ENCODE measurements around the gene ULK4.

ULK4 gene

DNA sequence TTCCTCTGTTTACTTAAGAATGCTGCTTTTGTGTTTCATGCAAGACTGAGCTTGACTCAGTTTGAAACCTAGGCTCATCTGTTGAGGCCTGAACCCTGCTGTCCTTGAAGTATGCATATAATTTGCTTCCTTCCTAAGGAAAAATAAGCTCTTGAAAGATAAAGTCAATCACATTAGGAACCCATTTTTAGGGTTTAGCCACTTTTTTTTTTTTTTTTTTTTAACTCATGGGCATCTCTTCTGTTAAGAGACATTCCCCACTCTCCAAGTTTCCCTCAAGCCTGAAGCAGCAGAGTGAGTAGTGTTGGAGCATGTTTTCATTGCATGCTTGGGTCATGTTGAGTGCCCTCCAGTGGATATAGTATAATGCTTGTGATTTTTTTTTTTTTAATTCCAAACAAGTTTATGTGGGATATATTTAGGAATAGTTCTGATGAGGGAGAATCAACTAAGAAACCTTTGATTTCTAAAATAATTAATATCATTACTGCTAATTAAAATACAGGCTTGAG lies 759.0 kb downstream of the ULK4 start:
- no peak for DNase-seq (ENCODE audit: low read depth in 2 of 2, low spot score in 1 of 2)

DNA sequence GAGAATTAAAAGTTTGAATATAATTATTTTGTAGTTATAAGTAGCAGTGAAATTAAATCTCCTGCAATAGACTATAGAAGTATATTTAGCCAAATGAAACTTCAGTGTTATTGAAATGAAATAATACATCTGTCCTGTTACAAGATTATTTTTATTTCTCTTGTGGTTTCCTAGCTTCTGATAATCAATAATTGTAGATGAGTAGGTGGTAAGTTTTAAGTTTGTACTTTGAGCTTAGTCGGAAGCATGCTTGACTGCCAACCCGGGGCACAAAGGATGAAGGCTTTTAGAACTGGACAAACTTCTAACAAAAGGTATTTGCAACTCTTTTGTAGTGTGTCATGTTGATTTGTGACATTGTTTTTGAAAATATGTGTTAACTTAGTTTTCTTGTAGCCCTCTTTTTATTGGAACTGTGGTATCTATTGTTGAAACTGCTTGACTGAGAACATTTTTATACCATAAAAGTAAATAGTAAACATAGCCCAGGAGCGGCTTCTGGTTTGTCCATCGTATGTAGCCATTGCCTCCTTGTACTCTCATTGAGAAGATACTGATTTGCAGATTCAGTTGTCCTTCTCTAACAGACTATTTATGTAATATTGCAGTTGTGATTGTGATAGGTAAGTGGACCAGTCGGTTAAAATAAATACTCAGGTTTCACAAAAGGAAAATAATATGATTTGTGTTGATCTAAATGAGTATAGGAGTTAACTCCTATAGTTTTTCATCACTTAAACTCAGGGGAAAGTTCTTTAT lies 759.6 kb downstream of the ULK4 start:
- no peak for DNase-seq (ENCODE audit: low read depth in 2 of 2, low spot score in 1 of 2)

DNA sequence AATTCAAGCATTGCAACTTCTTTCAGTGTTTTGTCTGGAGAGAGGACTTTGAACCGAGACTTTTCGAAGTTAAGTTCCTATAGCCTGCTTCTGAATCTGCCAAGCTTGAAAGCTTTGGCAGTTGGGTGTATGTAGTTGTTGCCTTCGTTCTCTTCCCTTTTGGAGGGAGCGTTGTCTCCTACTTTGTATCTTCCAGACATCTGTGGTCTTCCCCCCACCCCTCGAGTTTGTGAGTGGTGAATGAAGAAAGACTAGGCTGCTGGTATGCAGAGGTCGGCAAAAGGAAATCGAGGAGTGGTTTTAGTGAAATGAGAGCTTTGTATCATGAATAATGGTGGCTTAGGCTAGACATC lies 761.3 kb downstream of the ULK4 start:
- no peak for DNase-seq (ENCODE audit: low read depth in 2 of 2, low spot score in 1 of 2)

DNA sequence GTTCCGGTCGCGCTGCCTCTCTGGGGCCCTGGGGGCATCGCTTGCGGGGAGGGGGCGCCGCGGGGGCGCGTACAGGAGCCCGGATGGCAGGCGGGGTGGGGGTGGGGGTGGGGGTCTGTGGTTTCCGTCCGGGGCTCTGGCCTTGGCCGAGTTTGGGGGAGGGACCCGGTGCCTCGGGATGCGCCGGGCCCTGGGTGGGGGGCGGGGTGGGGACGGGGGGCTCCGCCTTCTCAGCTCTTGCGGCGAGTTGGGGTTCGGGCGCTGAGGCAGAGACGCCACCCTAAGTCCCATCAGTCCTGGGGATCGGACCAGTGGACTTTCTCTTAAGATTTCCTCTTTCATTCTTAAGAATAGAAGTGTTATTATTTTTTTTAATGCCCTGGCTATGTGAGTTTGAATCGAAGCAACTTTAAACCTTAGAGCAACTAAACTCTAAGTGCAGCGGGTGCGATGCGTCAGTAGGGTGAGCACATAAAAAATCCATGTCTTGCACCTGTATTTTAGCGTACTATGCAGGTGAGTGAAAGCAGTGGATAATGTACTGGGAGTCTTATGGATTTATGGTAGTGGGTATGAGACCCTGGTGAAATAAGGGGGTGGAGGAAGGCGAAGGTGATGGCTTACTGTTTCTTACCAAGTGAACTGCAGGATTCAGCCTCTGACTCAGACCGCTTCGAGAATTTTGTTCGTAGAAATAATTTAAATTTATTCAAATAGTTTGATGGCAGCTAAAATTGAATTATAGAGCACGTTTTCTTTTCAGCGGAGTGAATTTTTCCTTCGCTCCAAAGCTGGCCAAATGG lies 761.8 kb downstream of the ULK4 start:
- peak in 1 of 2 donors; percentile 7 for DNase-seq (ENCODE audit: low read depth in 2 of 2, low spot score in 1 of 2)

DNA sequence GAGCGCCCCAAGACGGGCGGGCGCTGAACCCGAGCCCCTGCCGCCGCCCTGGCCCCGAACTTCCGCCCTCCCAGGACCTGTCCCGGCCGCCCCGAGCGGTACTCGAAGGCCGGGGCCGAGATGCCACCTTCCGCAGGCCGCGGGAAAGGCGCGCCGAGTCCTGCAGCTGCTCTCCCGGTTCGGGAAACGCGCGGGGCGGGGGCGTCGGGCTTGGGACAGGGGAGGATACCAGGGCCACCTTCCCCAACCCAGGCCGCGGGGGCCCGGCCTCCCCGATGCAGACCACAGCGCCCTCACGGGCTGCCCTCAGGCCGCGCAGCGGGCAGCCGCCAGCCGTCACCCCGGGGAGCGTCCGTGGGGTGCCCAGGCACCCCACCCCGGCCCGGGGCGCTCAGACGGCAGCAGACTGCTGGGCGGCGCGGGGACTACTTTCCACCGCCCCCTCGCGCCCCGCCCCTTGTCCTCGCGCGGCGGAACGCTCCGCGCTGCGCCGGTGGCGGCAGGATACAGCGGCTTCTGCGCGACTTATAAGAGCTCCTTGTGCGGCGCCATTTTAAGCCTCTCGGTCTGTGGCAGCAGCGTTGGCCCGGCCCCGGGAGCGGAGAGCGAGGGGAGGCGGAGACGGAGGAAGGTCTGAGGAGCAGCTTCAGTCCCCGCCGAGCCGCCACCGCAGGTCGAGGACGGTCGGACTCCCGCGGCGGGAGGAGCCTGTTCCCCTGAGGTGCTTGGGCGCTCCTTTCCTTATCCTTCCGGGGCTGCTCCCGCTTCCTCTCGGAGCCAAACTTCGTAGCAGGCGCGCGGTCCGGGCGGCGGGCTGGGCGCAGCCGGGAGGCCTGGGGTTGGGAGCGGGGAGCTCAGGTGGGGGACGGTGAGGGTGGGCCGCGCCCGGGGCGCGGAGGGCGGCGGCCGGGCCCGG lies 762.7 kb downstream of the ULK4 start, which contains the start of gene CTNNB1:
CTNNB1 (plus strand) TSS at position 556 of the 916 bp plus-strand sequence. CDS start 24,564 bp downstream, outside the sequence.
- DNase-seq (ENCODE audit: low read depth in 2 of 2, low spot score in 1 of 2), result peak; percentile 77 to 80

DNA sequence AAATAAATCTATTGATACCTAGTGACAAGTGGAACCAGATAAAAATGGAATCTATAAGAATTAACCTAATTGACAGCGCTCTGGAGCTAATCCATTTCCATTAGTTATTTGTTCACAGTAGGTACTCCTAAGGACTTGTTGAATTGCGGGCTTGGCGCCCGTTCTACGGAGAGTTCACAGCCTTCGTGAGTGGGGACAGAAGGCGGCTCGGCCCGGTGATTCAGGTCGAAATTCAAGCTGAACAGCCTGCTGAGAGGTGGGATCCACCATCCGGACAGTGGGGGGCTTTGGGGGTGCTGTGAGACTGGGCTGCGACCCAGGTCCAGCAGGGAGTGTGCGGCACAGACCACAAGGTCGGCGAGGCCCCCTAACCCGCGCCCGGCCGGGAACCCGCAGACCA lies 763.4 kb downstream of the ULK4 start:
- DNase-seq (ENCODE audit: low read depth in 2 of 2, low spot score in 1 of 2), result peak in 1 of 2 donors; percentile 2

DNA sequence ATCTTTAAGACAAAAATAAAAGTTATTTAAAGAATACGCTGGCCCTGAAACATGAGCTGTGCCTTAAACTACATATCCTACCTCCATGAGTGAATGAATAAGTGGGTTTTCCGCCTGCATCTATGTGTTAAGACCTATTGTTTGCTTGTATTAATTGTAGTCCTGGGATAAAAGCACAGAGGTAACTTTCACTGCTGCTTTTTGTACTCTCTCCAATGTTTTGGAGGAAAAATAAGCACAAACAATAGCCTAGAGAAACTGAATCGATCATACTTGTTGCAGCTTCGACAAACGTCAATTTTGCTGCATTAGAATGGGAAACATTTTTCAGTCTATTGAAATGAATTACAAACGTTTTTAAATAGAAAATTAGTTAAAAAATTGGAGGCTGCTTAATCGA lies 763.9 kb downstream of the ULK4 start:
- DNase-seq (ENCODE audit: low read depth in 2 of 2, low spot score in 1 of 2), result no peak

Data from stimulated activated CD8-positive, alpha-beta memory T cell treated with anti-CD3 and anti-CD28 coated beads, Interleukin-4, amount 100 ng/mL, for 4 hours (primary cell).